ENCODE measurements around the gene AMMECR1. TPM values are rescaled to one million over a fixed set of nuclear protein-coding genes. Genes with fewer than 3 reads are reported as not detected.

AMMECR1 gene
- total RNA-seq, 2 donors from 2014 or later, result 3.7 to 4.8 TPM

DNA sequence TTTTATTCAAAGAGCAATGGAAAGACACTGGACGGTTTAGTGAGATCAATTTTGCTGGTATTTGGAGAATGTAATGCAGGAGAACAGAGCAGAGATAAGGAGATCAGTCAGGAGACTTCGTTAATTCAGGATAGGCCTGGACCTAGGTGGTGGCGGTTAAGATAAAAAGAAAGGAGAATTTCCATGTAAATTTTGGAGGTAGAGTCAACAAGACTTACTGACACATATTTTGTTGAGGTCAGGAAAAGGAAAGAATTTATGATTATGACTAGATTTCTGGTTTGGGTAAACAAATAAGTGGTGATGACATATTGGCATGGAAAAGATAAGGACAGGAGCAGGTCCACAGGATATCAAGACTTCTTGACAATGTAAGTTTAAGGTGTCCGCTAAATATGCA is 8.8 kb upstream of the AMMECR1 start:
- Histone ChIP-seq H3K4me1 (replicated peaks) (no peaks in the 10 kb centered on the region), H3K36me3 (no peaks in the 10 kb centered on the region), H3K27me3 (replicated peaks; ENCODE audit: insufficient read depth) (no peaks in the 10 kb centered on the region), H3K9me3 (no peaks in the 10 kb centered on the region), H3K4me3 (no peak overlapping the region), H3K27ac (no peak overlapping the region)
- 94% methylated on average over 4 of the region's 4 CpGs for WGBS
- intact Hi-C loops (cut with DNase I), result no loop called here
- TF ChIP-seq POLR2A (IDR thresholded peaks at IDR 0.05), result no peak
- no peak for TF ChIP-seq CTCF (IDR thresholded peaks at IDR 0.05)
- no peak for TF ChIP-seq POLR2AphosphoS5 (IDR thresholded peaks at IDR 0.05)
- DNase-seq (ENCODE audit: low spot score), result no peak

GRCh38 chrX:110322603-110323002 is 4.7 kb upstream of the AMMECR1 start:
- no peaks in the 10 kb centered on the region for H3K36me3 ChIP-seq
- WGBS, result 37% methylated on average over 4 of the region's 4 CpGs
- H3K27ac ChIP-seq, result no peak overlapping the region
- intact Hi-C loops (cut with DNase I), result no loop called here
- H3K4me3 ChIP-seq, result no peak overlapping the region
- no peaks in the 10 kb centered on the region for H3K27me3 ChIP-seq (replicated peaks; ENCODE audit: insufficient read depth)
- no peaks in the 10 kb centered on the region for H3K4me1 ChIP-seq (replicated peaks)
- no peaks in the 10 kb centered on the region for H3K9me3 ChIP-seq
- DNase-seq (ENCODE audit: low spot score), result no peak
- TF ChIP-seq POLR2A (IDR thresholded peaks at IDR 0.05) (no peak), POLR2AphosphoS5 (IDR thresholded peaks at IDR 0.05) (no peak), CTCF (IDR thresholded peaks at IDR 0.05) (no peak)

GRCh38 chrX:110321670-110322069 is 3.8 kb upstream of the AMMECR1 start:
- DNase-seq (ENCODE audit: low spot score), result no peak
- Histone ChIP-seq H3K4me3 (no peak overlapping the region), H3K36me3 (no peaks in the 10 kb centered on the region), H3K27me3 (replicated peaks; ENCODE audit: insufficient read depth) (no peaks in the 10 kb centered on the region), H3K9me3 (no peaks in the 10 kb centered on the region), H3K27ac (no peak overlapping the region), H3K4me1 (replicated peaks) (no peaks in the 10 kb centered on the region)
- no peak for TF ChIP-seq POLR2AphosphoS5 (IDR thresholded peaks at IDR 0.05)
- no peak for TF ChIP-seq CTCF (IDR thresholded peaks at IDR 0.05)
- TF ChIP-seq POLR2A (IDR thresholded peaks at IDR 0.05), result no peak
- intact Hi-C loops (cut with DNase I), result no loop called here
- WGBS, result 100% methylated on average over 3 of the region's 3 CpGs

GRCh38 chrX:110321081-110321480 is 3.2 kb upstream of the AMMECR1 start:
- no peaks in the 10 kb centered on the region for H3K9me3 ChIP-seq
- TF ChIP-seq POLR2AphosphoS5 (IDR thresholded peaks at IDR 0.05), result no peak
- no peak for TF ChIP-seq POLR2A (IDR thresholded peaks at IDR 0.05)
- no peak for TF ChIP-seq CTCF (IDR thresholded peaks at IDR 0.05)
- no peak overlapping the region for H3K4me3 ChIP-seq
- intact Hi-C loops (cut with DNase I), result no loop called here
- H3K4me1 ChIP-seq (replicated peaks), result no peaks in the 10 kb centered on the region
- H3K27ac ChIP-seq, result no peak overlapping the region
- no peaks in the 10 kb centered on the region for H3K27me3 ChIP-seq (replicated peaks; ENCODE audit: insufficient read depth)
- no peaks in the 10 kb centered on the region for H3K36me3 ChIP-seq
- DNase-seq (ENCODE audit: low spot score), result no peak

GRCh38 chrX:110320381-110320987 is 2.6 kb upstream of the AMMECR1 start:
- no peaks in the 10 kb centered on the region for H3K27me3 ChIP-seq (replicated peaks; ENCODE audit: insufficient read depth)
- 72% methylated on average over 3 of the region's 3 CpGs for WGBS
- H3K9me3 ChIP-seq, result no peaks in the 10 kb centered on the region
- H3K27ac ChIP-seq, result no peak overlapping the region
- intact Hi-C loops (cut with DNase I), result no loop called here
- H3K4me3 ChIP-seq, result no peak overlapping the region
- no peak for DNase-seq (ENCODE audit: low spot score)
- no peaks in the 10 kb centered on the region for H3K4me1 ChIP-seq (replicated peaks)
- no peaks in the 10 kb centered on the region for H3K36me3 ChIP-seq
- TF ChIP-seq CTCF (IDR thresholded peaks at IDR 0.05) (no peak), POLR2A (IDR thresholded peaks at IDR 0.05) (no peak), POLR2AphosphoS5 (IDR thresholded peaks at IDR 0.05) (no peak)

All from prostate gland (tissue), 2 donors.